IPS DF 6.9 (cell line): Measurements from ENCODE around the gene RYR1.

Source experiments
- DNase-seq: peaks from one replicate; pipeline ENCODE4 v3.0.0-alpha.2; 2013; ENCODE audit warnings: low read depth, low spot score
- H3K27ac ChIP-seq: one replicate; pipeline ENCODE4 v1.5.1; 2013; ENCODE audit warnings: low read length, control low read depth
- H3K27me3 ChIP-seq: 2 replicates; pipeline ENCODE4 v1.6.1; 2013; ENCODE audit warnings: mild to moderate bottlenecking, low read length; ENCODE audit not compliant: control insufficient read depth, insufficient read depth
- H3K36me3 ChIP-seq: 2 replicates; pipeline ENCODE4 v1.6.1; 2013; ENCODE audit warnings: low read length; ENCODE audit not compliant: control insufficient read depth, insufficient read depth
- H3K4me1 ChIP-seq: 2 replicates; pipeline ENCODE4 v1.6.1; 2013; ENCODE audit warnings: low read length; ENCODE audit not compliant: control insufficient read depth, insufficient read depth
- H3K4me3 ChIP-seq: 2 replicates; pipeline ENCODE4 v1.5.1; 2013; ENCODE audit warnings: mild to moderate bottlenecking, low read length
- H3K9me3 ChIP-seq: 2 replicates; pipeline ENCODE4 v1.6.1; 2013; ENCODE audit warnings: low read length, inconsistent platforms; ENCODE audit not compliant: control insufficient read depth, insufficient read depth
- WGBS: extraction: QIAGEN DNeasy Blood & Tissue Kit; methylation state at CpG from one replicate; pipeline ENCODE4 v1.1.7; 2013; ENCODE audit warnings: mixed read lengths, missing lambda C conversion rate; ENCODE audit not compliant: insufficient read length, insufficient coverage; 5-methylcytosine and 5-hydroxymethylcytosine counted together

RYR1 gene

GRCh38 chr19:38473201-38473600, 39.7 kb downstream of the RYR1 start:
- no CpG with 5 or more reads among the region's 21 CpGs for WGBS
- no peaks in the 10 kb centered on the region for H3K9me3 ChIP-seq
- no peaks in the 10 kb centered on the region for H3K4me1 ChIP-seq
- no peak for DNase-seq
- peaks cover 17% of the 10 kb centered on the region for H3K36me3 ChIP-seq
- no peak overlapping the region for H3K4me3 ChIP-seq
- no peak overlapping the region for H3K27ac ChIP-seq
- H3K27me3 ChIP-seq = no peaks in the 10 kb centered on the region

- Histone ChIP-seq H3K36me3 (peaks cover 11% of the 10 kb centered on the region), H3K4me1 (no peaks in the 10 kb centered on the region), H3K9me3 (no peaks in the 10 kb centered on the region), H3K27me3 (no peaks in the 10 kb centered on the region), H3K4me3 (no peak overlapping the region), H3K27ac (no peak overlapping the region)
- no peak for DNase-seq
- no CpG with 5 or more reads among the region's 13 CpGs for WGBS
These were observed 41.7 kb downstream of the RYR1 start for GRCh38 chr19:38475176-38475575.

GRCh38 chr19:38478273-38478971, 44.9 kb downstream of the RYR1 start:
- Histone ChIP-seq H3K36me3 (peaks cover 14% of the 10 kb centered on the region; the same call in 1 of the 2 replicates), H3K27me3 (no peaks in the 10 kb centered on the region), H3K4me1 (no peaks in the 10 kb centered on the region), H3K27ac (no peak overlapping the region), H3K4me3 (no peak overlapping the region), H3K9me3 (no peaks in the 10 kb centered on the region)
- no CpG with 5 or more reads among the region's 16 CpGs for WGBS
- no peak for DNase-seq

GRCh38 chr19:38482496-38482895, 49.0 kb downstream of the RYR1 start:
- H3K27me3 ChIP-seq = no peaks in the 10 kb centered on the region
- H3K36me3 ChIP-seq = peaks cover 17% of the 10 kb centered on the region
- no peak overlapping the region for H3K4me3 ChIP-seq
- H3K4me1 ChIP-seq = no peaks in the 10 kb centered on the region
- WGBS = no CpG with 5 or more reads among the region's 8 CpGs
- no peaks in the 10 kb centered on the region for H3K9me3 ChIP-seq
- no peak for DNase-seq
- H3K27ac ChIP-seq = no peak overlapping the region

GRCh38 chr19:38483016-38483630, 49.6 kb downstream of the RYR1 start:
- peaks cover 17% of the 10 kb centered on the region for H3K36me3 ChIP-seq
- no peak overlapping the region for H3K4me3 ChIP-seq
- no CpG with 5 or more reads among the region's 24 CpGs for WGBS
- no peak overlapping the region for H3K27ac ChIP-seq
- no peak for DNase-seq
- no peaks in the 10 kb centered on the region for H3K4me1 ChIP-seq
- no peaks in the 10 kb centered on the region for H3K9me3 ChIP-seq
- H3K27me3 ChIP-seq = no peaks in the 10 kb centered on the region

- no peak for DNase-seq
- H3K4me3 ChIP-seq = no peak overlapping the region
- peaks cover 17% of the 10 kb centered on the region for H3K36me3 ChIP-seq
- H3K27me3 ChIP-seq = no peaks in the 10 kb centered on the region
- no peaks in the 10 kb centered on the region for H3K9me3 ChIP-seq
- H3K27ac ChIP-seq = no peak overlapping the region
- no peaks in the 10 kb centered on the region for H3K4me1 ChIP-seq
- WGBS = no CpG with 5 or more reads among the region's 2 CpGs
These were observed 51.3 kb downstream of the RYR1 start for GRCh38 chr19:38484747-38485146.

- peaks cover 23% of the 10 kb centered on the region for H3K36me3 ChIP-seq
- no peaks in the 10 kb centered on the region for H3K4me1 ChIP-seq
- DNase-seq = no peak
- no peaks in the 10 kb centered on the region for H3K9me3 ChIP-seq
- H3K4me3 ChIP-seq = no peak overlapping the region
- WGBS = no CpG with 5 or more reads among the region's 49 CpGs
- no peaks in the 10 kb centered on the region for H3K27me3 ChIP-seq
- H3K27ac ChIP-seq = no peak overlapping the region
These were observed 52.2 kb downstream of the RYR1 start for GRCh38 chr19:38485541-38486285.

- Histone ChIP-seq H3K4me1 (no peaks in the 10 kb centered on the region), H3K4me3 (no peak overlapping the region), H3K27me3 (no peaks in the 10 kb centered on the region), H3K36me3 (peaks cover 24% of the 10 kb centered on the region), H3K27ac (no peak overlapping the region), H3K9me3 (no peaks in the 10 kb centered on the region)
- no peak for DNase-seq
- 100% methylated on average over 5 of the region's 6 CpGs for WGBS
These were observed 53.3 kb downstream of the RYR1 start for GRCh38 chr19:38486731-38487336.

GRCh38 chr19:38488096-38488495, 54.6 kb downstream of the RYR1 start:
- no peak overlapping the region for H3K27ac ChIP-seq
- WGBS = 100% methylated on average over 3 of the region's 3 CpGs
- H3K9me3 ChIP-seq = no peaks in the 10 kb centered on the region
- peaks cover 18% of the 10 kb centered on the region for H3K36me3 ChIP-seq
- H3K27me3 ChIP-seq = no peaks in the 10 kb centered on the region
- no peak for DNase-seq
- H3K4me3 ChIP-seq = no peak overlapping the region
- no peaks in the 10 kb centered on the region for H3K4me1 ChIP-seq

GRCh38 chr19:38488776-38489481, 55.4 kb downstream of the RYR1 start:
- Histone ChIP-seq H3K4me3 (no peak overlapping the region), H3K36me3 (peaks cover 14% of the 10 kb centered on the region), H3K27ac (no peak overlapping the region), H3K4me1 (no peaks in the 10 kb centered on the region), H3K27me3 (no peaks in the 10 kb centered on the region), H3K9me3 (no peaks in the 10 kb centered on the region)
- 100% methylated on average over 1 of the region's 9 CpGs for WGBS
- DNase-seq = no peak
